Measurements from ENCODE around the gene MISP3.

DNA sequence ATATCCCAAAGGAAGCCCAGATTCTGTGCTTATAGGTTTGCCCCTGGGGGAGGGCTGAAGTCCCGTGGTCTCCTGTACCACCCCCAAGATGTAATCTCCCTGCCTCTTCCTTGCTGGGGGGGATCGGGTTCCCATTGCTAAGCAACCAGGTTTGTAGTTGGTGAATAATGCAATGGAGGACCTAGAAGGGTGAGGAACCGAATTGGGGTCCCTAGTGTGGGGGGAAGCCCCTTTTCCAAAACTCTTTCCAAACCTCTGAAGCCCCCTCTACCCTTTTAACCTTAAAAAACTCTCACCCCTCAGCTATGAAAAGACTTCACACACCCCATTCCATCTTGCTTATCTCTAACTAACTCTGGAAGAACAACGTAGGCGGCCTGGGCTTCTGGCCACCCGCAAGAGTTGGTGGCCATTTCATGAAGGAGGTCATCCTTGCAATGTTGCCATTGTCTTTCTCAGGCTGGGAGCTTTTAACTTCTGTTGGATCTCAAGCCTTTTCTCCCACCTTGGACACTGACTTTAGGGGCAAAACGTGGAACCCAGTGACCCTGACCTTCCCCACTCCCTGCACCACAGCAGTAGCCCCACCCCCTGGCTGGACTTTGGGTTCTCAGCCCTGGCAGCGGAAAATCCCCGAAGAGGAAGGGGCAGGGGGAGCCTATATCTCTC lies 11.4 kb upstream of the MISP3 start:
- TF ChIP-seq POLR2AphosphoS5 (IDR thresholded peaks at IDR 0.05) (no peak), POLR2A (IDR thresholded peaks at IDR 0.05) (no peak)
- TF ChIP-seq, protein P1, sequence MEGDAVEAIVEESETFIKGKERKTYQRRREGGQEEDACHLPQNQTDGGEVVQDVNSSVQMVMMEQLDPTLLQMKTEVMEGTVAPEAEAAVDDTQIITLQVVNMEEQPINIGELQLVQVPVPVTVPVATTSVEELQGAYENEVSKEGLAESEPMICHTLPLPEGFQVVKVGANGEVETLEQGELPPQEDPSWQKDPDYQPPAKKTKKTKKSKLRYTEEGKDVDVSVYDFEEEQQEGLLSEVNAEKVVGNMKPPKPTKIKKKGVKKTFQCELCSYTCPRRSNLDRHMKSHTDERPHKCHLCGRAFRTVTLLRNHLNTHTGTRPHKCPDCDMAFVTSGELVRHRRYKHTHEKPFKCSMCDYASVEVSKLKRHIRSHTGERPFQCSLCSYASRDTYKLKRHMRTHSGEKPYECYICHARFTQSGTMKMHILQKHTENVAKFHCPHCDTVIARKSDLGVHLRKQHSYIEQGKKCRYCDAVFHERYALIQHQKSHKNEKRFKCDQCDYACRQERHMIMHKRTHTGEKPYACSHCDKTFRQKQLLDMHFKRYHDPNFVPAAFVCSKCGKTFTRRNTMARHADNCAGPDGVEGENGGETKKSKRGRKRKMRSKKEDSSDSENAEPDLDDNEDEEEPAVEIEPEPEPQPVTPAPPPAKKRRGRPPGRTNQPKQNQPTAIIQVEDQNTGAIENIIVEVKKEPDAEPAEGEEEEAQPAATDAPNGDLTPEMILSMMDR (IDR thresholded peaks at IDR 0.05 in 8 of 11, conservative IDR thresholded peaks at IDR 0.05 in 3 of 11) = no peak

Measured in spleen (tissue), 7 donors.